CD14-positive monocyte (primary cell): ENCODE measurements around the gene SCN2B. TPM values are rescaled to one million over a fixed set of nuclear protein-coding genes. Genes with fewer than 3 reads are reported as not detected.

Experiments
- DNase-seq, 3 donors: peaks; one replicate each; pipeline ENCODE4 v3.0.0-alpha.2; 2011 to 2022
- H2AFZ ChIP-seq: 2 replicates; pipeline ENCODE4 v1.6.0; 2012; ENCODE audit warnings: mild to moderate bottlenecking, low read depth, low read length, inconsistent platforms; ENCODE audit not compliant: insufficient read depth, poor library complexity, severe bottlenecking
- H3K27ac ChIP-seq, 2 donors: 1 replicate in 1 of 2; 2 replicates in 1 of 2; pipeline ENCODE4 v1.5.1; 2012 to 2013; ENCODE audit warnings: low read length in 2 of 2, control low read depth in 1 of 2, inconsistent platforms in 1 of 2, low read depth in 1 of 2, mild to moderate bottlenecking in 1 of 2
- H3K27me3 ChIP-seq, 2 donors: one replicate each; pipeline versions ENCODE4 v1.6.0 to v1.6.1; 2011 to 2013; ENCODE audit warnings: low read length in 2 of 2; ENCODE audit not compliant: control insufficient read depth in 2 of 2, insufficient read depth in 2 of 2
- H3K36me3 ChIP-seq, 2 donors: replicated peaks in 1 of 2; 1 replicate in 1 of 2; 2 replicates in 1 of 2; pipeline versions ENCODE4 v1.5.1 to v1.6.1; 2012 to 2013; ENCODE audit warnings: low read length in 2 of 2, control low read depth in 1 of 2, inconsistent platforms in 1 of 2, mild to moderate bottlenecking in 1 of 2; ENCODE audit not compliant: insufficient read depth in 2 of 2, control insufficient read depth in 1 of 2
- H3K4me1 ChIP-seq, 2 donors: 1 replicate in 1 of 2; 2 replicates in 1 of 2; pipeline versions ENCODE4 v1.5.1 to v1.6.1; 2012 to 2013; ENCODE audit warnings: low read length in 2 of 2, control low read depth in 1 of 2, inconsistent platforms in 1 of 2, mild to moderate bottlenecking in 1 of 2, moderate library complexity in 1 of 2; ENCODE audit not compliant: insufficient read depth in 2 of 2, control insufficient read depth in 1 of 2
- H3K4me2 ChIP-seq: replicated peaks from 2 replicates; pipeline ENCODE3; 2012; ENCODE audit warnings: low read length, moderate library complexity, mild to moderate bottlenecking; ENCODE audit not compliant: poor library complexity, severe bottlenecking; ENCODE audit errors: extremely low read depth
- H3K4me3 ChIP-seq, 3 experiments: fragments of 200-600 bp in 1 of 3; sonication (generic) in 1 of 3; replicated peaks in 1 of 3; 1 replicate in 2 of 3; 2 replicates in 1 of 3; pipeline ENCODE4 v1.5.1; 2011 to 2013; ENCODE audit warnings: low read length in 3 of 3, mild to moderate bottlenecking in 3 of 3, control low read depth in 2 of 3, low read depth in 2 of 3, inconsistent platforms in 1 of 3, moderate library complexity in 1 of 3
- H3K79me2 ChIP-seq: 2 replicates; pipeline ENCODE4 v1.6.0; 2012; ENCODE audit warnings: mild to moderate bottlenecking, control low read depth, inconsistent platforms, low read length, moderate library complexity; ENCODE audit not compliant: insufficient read depth
- H3K9ac ChIP-seq: 2 replicates; pipeline ENCODE4 v1.6.0; 2017; ENCODE audit warnings: low read length, mild to moderate bottlenecking; ENCODE audit not compliant: insufficient read depth, poor library complexity, severe bottlenecking
- H3K9me3 ChIP-seq, 2 donors: replicated peaks in 1 of 2; 1 replicate in 1 of 2; 2 replicates in 1 of 2; pipeline versions ENCODE4 v1.5.1 to v1.6.1; 2012 to 2013; ENCODE audit warnings: low read length in 2 of 2, control low read depth in 1 of 2; ENCODE audit not compliant: control insufficient read depth in 1 of 2, insufficient read depth in 1 of 2
- H4K20me1 ChIP-seq: 2 replicates; pipeline ENCODE4 v1.6.0; 2012; ENCODE audit warnings: mild to moderate bottlenecking, low read length, control low read depth, moderate library complexity; ENCODE audit not compliant: insufficient read depth
- H3K27ac Mint-ChIP-seq, 7 donors: one replicate each; pipeline ENCODE4 v1.8.0; 2020; ENCODE audit warnings: mild to moderate bottlenecking in 7 of 7, mixed read lengths in 7 of 7, moderate library complexity in 6 of 7, inconsistent platforms in 2 of 7
- H3K27me3 Mint-ChIP-seq, 3 donors: one replicate each; pipeline ENCODE4 v1.8.0; 2021 to 2022; ENCODE audit warnings: low read depth in 3 of 3, mild to moderate bottlenecking in 3 of 3, mixed read lengths in 3 of 3, moderate library complexity in 3 of 3, inconsistent platforms in 1 of 3
- H3K36me3 Mint-ChIP-seq, 2 donors: one replicate each; pipeline ENCODE4 v1.8.0; 2020; ENCODE audit warnings: mixed read lengths in 2 of 2, inconsistent platforms in 1 of 2, mild to moderate bottlenecking in 1 of 2
- H3K4me1 Mint-ChIP-seq: one replicate; pipeline ENCODE4 v1.8.0; 2020; ENCODE audit warnings: mild to moderate bottlenecking, mixed read lengths
- H3K4me3 Mint-ChIP-seq, 2 donors: one replicate each; pipeline ENCODE4 v1.8.0; 2020; ENCODE audit warnings: mild to moderate bottlenecking in 2 of 2, mixed read lengths in 2 of 2, moderate library complexity in 1 of 2
- H3K9me3 Mint-ChIP-seq, 7 donors: one replicate each; pipeline ENCODE4 v1.8.0; 2020 to 2022; ENCODE audit warnings: mixed read lengths in 7 of 7, mild to moderate bottlenecking in 6 of 7, moderate library complexity in 6 of 7, inconsistent platforms in 2 of 7
- WGBS: methylation state at CpG from one replicate; pipeline ENCODE4 v1.1.5; 2013; ENCODE audit warnings: missing lambda C conversion rate; ENCODE audit not compliant: insufficient coverage; 5-methylcytosine and 5-hydroxymethylcytosine counted together
- intact Hi-C, 2 donors: fragments of 100-400 bp; cut with micrococcal nuclease; formaldehyde crosslinking; loops; one replicate each; pipeline versions ENCODE4 v1.15.0 to v1.15.1; 2023
- polyA plus RNA-seq, 3 donors: library from polyadenylated mRNA; depleted of rRNA in 1 of 3; unstranded in 2 of 3; stranded (reverse) in 1 of 3; fragments of 300-500 nt in 2 of 3; fragments of >200 nt in 1 of 3; fragmentation: Illumina TruSeq in 2 of 3; gene quantifications; 1 replicate in 2 of 3; 2 replicates in 1 of 3; pipeline ENCODE4 v1.2.3, GENCODE V29; 2012 to 2021
- small RNA-seq: library from RNA; depleted of rRNA; stranded (forward); fragments of <200 nt; gene quantifications from one replicate; pipeline ENCODE3, GENCODE V24; 2012; ENCODE audit warnings: low read depth; ENCODE audit not compliant: insufficient read length
- TF ChIP-seq, protein P1 (sequence below): fragments of 200-600 bp; IDR thresholded peaks from one replicate; pipeline ENCODE4 v1.8.0; 2022; ENCODE audit warnings: antibody characterized with exemption, mild to moderate bottlenecking

Gene SCN2B
- polyA plus RNA-seq, 3 donors, result 0.01 TPM; not detected in 2

DNA sequence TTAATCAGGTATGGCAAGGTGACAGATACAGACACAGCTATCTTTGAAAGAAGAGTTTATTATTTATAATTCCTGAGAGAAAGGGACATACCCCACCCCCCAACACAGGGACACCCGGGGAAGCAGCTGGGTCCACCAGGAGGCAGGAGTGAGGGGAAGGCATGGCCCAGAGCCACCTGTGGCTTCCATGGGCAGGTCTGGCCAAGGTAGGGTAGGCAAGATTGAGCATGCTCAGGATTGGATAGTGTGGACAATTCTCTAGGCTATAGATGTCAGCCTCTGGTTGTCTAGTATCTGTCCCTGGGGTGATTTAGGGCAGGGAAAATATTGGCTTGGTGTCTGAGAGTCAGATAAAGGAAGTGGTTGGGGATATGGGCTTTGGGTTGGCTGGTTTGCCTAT, 62.2 kb downstream of the SCN2B start:
- no peak overlapping the region for H3K4me3 Mint-ChIP-seq
- TF ChIP-seq, protein P1, sequence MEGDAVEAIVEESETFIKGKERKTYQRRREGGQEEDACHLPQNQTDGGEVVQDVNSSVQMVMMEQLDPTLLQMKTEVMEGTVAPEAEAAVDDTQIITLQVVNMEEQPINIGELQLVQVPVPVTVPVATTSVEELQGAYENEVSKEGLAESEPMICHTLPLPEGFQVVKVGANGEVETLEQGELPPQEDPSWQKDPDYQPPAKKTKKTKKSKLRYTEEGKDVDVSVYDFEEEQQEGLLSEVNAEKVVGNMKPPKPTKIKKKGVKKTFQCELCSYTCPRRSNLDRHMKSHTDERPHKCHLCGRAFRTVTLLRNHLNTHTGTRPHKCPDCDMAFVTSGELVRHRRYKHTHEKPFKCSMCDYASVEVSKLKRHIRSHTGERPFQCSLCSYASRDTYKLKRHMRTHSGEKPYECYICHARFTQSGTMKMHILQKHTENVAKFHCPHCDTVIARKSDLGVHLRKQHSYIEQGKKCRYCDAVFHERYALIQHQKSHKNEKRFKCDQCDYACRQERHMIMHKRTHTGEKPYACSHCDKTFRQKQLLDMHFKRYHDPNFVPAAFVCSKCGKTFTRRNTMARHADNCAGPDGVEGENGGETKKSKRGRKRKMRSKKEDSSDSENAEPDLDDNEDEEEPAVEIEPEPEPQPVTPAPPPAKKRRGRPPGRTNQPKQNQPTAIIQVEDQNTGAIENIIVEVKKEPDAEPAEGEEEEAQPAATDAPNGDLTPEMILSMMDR, result no peak
- intact Hi-C loops, result no loop called here

DNA sequence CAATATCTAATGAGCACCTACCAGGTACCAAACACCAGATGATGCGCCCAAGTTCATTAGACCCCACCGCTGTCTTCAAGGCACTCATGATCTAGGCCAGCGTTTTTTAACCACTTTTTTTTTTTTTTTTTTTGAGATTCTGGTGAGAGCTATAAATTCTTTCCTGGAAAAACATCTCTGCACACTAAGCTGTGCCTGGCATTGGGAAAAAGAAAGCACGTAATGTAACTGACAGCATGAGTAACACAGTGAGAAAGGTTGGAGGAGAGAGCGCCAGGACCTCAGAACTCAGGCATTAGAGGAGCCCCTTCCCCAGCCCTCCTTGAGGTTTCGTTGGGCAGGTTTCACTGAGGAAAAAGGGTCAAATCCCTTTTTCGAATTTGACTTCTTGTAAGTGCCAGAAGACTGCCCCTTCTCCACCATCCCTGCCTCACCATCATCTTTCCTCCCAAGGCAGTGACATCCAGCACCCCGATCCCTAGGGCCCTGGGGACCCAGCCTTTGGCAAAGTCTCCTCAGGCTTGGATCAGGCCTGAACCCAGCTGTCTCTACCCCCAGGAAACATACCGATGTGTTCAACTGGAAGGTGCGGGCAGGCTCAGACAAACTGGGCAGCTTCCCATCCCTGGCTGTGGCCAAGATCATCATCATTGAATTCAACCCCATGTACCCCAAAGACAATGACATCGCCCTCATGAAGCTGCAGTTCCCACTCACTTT, 63.6 kb downstream of the SCN2B start:
- WGBS, result 93% methylated on average over 7 of the region's 11 CpGs

More for the DNA sequence above, 62.2 kb downstream of the SCN2B start:
- no peak for DNase-seq
- H4K20me1 ChIP-seq, result no peaks in the 10 kb centered on the region
- H3K27me3 Mint-ChIP-seq, result peaks cover 0 to 5% (median 4%) of the 10 kb centered on the region in 3 donors
- H3K4me1 ChIP-seq, result no peaks in the 10 kb centered on the region
- H2AFZ ChIP-seq, result no peak overlapping the region
- WGBS, result no CpG with 5 or more reads among the region's 1 CpG
- H3K36me3 Mint-ChIP-seq, result no peaks in the 10 kb centered on the region
- no peaks in the 10 kb centered on the region for H3K9me3 ChIP-seq
- H3K27ac Mint-ChIP-seq, result no peak overlapping the region
- no peaks in the 10 kb centered on the region for H3K79me2 ChIP-seq
- no peaks in the 10 kb centered on the region for H3K9me3 Mint-ChIP-seq
- no peak overlapping the region for H3K4me3 ChIP-seq
- H3K9ac ChIP-seq, result no peak overlapping the region
- H3K4me2 ChIP-seq, result no peak overlapping the region
- no peaks in the 10 kb centered on the region for H3K27me3 ChIP-seq
- H3K4me1 Mint-ChIP-seq, result peaks cover 13% of the 10 kb centered on the region
- H3K36me3 ChIP-seq, result no peaks in the 10 kb centered on the region
- no peak overlapping the region for H3K27ac ChIP-seq

More for the DNA sequence above, 63.6 kb downstream of the SCN2B start:
- intact Hi-C loops, result no loop called here
- Histone ChIP-seq H2AFZ (no peak overlapping the region), H3K4me2 (no peak overlapping the region), H3K36me3 (no peaks in the 10 kb centered on the region), H3K27ac (no peak overlapping the region), H3K4me1 (no peaks in the 10 kb centered on the region), H3K9ac (no peak overlapping the region), H4K20me1 (no peaks in the 10 kb centered on the region), H3K4me3 (no peak overlapping the region), H3K27me3 (no peaks in the 10 kb centered on the region), H3K9me3 (no peaks in the 10 kb centered on the region), H3K79me2 (no peaks in the 10 kb centered on the region)
- no peaks in the 10 kb centered on the region for H3K36me3 Mint-ChIP-seq
- TF ChIP-seq, protein P1, result no peak
- no peak for DNase-seq
- peak overlapping the region in 1 of 7 donors; percentile 23 for H3K27ac Mint-ChIP-seq
- H3K4me3 Mint-ChIP-seq, result no peak overlapping the region
- H3K27me3 Mint-ChIP-seq, result peaks cover 1 to 5% (median 2%) of the 10 kb centered on the region in 3 donors
- H3K4me1 Mint-ChIP-seq, result peaks cover 11% of the 10 kb centered on the region
- H3K9me3 Mint-ChIP-seq, result no peaks in the 10 kb centered on the region

Small RNA genes within 50 kb of the gene (small RNA-seq; reads per million reads assigned to genes)
- not detected for gene HSPE1P18

Other genes starting within 250 kb of the SCN2B start
- gene TMPRSS13, start 247.2 kb downstream of the SCN2B start, polyA plus RNA-seq, result 1 to 10 TPM in 1 of 3 donors, under 1 TPM in 2; 0.17 to 2.4 (median 0.37) TPM
- 100 to 1,000 TPM; 152 to 413 (median 226) TPM for gene IL10RA, start 190.2 kb downstream of the SCN2B start, polyA plus RNA-seq
- gene TMPRSS4, start 99.6 kb downstream of the SCN2B start, polyA plus RNA-seq, result not detected
- under 1 TPM; 0.05 to 0.29 (median 0.11) TPM for gene SMIM35, start 89.7 kb downstream of the SCN2B start, polyA plus RNA-seq
- under 1 TPM in 1 of 3 donors, not detected in 2; 0.76 TPM for gene SCN4B, start 23.8 kb downstream of the SCN2B start, polyA plus RNA-seq
- 100 to 1,000 TPM; 316 to 968 (median 748) TPM for gene JAML, start 48.4 kb upstream of the SCN2B start, polyA plus RNA-seq
- gene MPZL3, start 75.7 kb upstream of the SCN2B start, polyA plus RNA-seq, result 1 to 10 TPM; 4.2 to 8.5 (median 8.0) TPM
- gene MPZL2, start 87.7 kb upstream of the SCN2B start, polyA plus RNA-seq, result 10 to 100 TPM in 2 of 3 donors, 1 to 10 TPM in 1; 8.0 to 18.6 (median 14.2) TPM
- gene CD3E, start 128.1 kb upstream of the SCN2B start, polyA plus RNA-seq, result 1 to 10 TPM in 2 of 3 donors, under 1 TPM in 1; 0.12 to 1.6 (median 1.5) TPM
- gene CD3D, start 166.1 kb upstream of the SCN2B start, polyA plus RNA-seq, result 1 to 10 TPM in 2 of 3 donors, not detected in 1; 2.2 to 3.1 TPM
- 1 to 10 TPM in 1 of 3 donors, under 1 TPM in 1, not detected in 1; 0.84 to 1.9 TPM for gene CD3G, start 167.7 kb upstream of the SCN2B start, polyA plus RNA-seq
- gene UBE4A, start 183.0 kb upstream of the SCN2B start, polyA plus RNA-seq, result 10 to 100 TPM; 21.6 to 33.9 (median 22.7) TPM
- 100 to 1,000 TPM; 257 to 688 (median 648) TPM for gene ATP5MG, start 225.0 kb upstream of the SCN2B start, polyA plus RNA-seq